HG02678 (cell line): Measurements from ENCODE around the gene FASN.

ENCODE experiments used
- ATAC-seq: cut with Tn5 transposase; IDR thresholded peaks from one replicate; pipeline ENCODE4 v1.9.1; 2021; ENCODE audit warnings: mild to moderate bottlenecking, moderate library complexity; ENCODE audit not compliant: unreplicated experiment

The FASN gene

GRCh38 chr17:82059272-82060000 is 38.6 kb downstream of the FASN start:
- ATAC-seq = no peak

GRCh38 chr17:82058855-82059249 is 39.2 kb downstream of the FASN start:
- no peak for ATAC-seq

DNA sequence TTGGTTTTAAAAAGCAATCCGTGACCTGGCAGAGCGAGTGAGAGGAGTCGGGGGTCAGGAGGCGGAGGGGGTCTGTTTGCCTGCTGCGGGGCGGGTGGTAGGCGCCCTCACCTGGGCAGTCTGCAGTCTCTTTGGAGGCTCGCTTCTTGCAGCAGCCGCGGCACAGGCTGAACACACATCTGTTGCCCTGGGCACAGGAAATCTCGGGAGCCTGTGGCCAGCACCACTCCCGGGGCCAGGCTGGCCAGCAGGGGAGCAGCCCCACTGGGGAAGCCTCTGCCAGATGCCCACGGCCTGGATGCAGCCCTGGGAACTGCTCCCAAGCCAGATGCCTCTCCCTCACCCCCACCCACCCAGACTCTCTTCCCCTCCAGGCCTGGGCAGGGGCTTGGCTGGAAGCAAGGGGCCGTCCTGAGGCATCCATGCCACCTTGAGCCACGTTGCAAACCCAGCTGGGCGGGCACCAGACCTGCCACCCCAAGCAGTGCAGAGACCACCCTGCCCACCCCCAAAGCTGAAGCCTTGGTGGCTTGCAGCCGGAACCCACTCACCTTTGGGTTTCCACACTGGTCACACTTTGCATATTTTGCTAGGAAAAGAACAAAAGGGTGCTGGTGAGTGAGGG is 39.7 kb downstream of the FASN start:
- ATAC-seq = no peak

- no peak for ATAC-seq
These were observed 41.1 kb downstream of the FASN start for GRCh38 chr17:82056729-82057621.

DNA sequence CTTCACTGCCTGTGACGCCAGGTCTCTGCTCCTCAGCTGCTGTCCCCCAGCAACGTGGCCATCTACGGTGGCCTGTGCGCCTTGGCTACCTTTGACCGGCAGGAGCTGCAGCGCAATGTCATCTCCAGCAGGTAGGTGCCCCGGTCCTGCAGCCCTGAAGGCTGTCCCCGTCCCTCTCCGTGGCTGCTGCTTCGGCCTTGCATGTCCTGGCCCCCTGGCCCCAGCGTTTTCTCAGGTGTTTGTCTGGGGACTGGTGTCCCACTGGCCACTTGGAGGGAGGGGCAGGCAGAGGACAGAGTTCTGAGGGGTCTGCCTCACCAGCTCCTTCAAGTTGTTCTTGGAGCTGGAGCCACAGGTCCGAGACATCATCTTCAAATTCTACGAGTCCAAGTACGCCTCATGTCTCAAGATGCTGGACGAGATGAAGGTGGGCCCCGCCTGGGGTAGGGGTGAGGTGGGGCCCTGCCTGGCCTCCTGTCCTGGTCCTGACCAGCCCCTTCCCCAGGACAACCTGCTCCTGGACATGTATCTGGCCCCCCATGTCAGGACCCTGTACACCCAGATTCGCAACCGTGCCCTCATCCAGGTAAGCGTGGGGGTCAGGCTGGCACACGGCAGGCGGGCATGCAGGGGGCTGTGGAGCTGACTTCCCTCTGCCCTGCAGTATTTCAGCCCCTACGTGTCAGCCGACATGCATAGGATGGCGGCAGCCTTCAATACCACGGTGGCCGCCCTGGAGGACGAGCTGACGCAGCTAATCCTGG is 41.9 kb downstream of the FASN start:
- ATAC-seq = no peak

GRCh38 chr17:82055023-82055964 is 42.7 kb downstream of the FASN start:
- ATAC-seq = no peak

DNA sequence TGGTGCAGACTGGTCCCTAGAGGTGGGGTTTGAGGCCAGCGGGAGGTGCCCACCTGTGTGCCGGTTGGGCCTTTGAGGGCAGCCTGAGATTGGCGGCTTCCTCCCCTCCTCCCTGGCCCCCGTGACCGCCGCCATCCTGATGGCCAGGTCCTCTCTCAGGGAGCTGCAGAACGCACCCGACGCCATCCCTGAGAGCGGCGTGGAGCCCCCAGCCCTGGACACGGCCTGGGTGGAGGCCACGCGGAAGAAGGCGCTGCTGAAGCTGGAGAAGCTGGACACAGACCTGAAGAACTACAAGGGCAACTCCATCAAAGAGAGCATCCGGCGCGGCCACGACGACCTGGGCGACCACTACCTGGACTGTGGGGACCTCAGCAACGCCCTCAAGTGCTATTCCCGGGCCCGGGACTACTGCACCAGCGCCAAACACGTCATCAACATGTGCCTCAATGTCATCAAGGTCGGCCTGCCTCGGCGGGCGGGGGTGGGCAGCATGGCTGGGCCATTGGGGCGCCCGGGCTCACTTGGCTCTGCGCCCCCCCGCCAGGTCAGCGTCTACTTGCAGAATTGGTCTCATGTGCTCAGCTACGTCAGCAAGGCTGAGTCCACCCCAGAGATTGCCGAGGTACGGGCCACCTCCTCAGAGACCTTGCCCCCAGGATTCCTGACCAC is 43.5 kb downstream of the FASN start:
- no peak for ATAC-seq

GRCh38 chr17:82053556-82054263 is 44.3 kb downstream of the FASN start:
- ATAC-seq = no peak

DNA sequence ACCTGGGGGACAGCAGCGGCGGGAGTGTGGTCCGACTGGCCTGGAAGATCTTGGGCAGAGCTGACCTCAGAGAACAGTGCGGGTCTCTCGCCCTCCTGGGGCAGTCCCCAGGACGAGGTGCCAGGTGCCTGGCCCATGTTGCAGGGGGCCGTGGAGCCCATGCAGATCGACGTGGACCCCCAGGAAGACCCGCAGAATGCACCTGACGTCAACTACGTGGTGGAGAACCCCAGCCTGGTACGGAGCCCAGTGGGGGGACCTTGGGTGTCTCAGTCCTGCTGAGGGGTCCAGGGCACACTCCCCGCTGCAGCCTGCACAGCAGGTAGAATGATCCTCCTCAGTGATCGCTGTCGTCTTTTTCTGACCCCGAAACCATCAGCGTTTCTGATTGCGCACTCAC is 44.9 kb downstream of the FASN start:
- no peak for ATAC-seq

DNA sequence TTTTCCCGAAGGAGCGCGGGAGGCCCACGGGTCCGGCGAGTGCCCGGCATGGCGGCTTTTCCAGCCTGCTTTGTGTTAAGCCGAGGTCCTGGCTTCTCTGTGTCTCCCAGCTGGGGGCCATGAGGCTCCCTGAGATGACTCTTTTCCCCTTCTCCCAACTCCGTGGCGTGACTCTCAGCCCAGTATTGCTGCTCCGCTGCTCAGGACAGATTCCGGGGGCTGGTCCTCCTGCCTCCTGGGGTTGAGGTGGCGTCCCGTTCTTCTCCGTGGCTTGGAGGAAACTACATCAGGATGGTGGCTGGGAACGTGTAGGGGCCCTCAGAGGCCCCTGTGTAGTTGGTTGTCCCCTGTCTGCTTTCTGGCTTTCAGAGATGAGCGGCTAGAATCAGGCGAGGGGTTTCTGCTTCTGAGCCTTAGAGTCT is 45.4 kb downstream of the FASN start:
- no peak for ATAC-seq

DNA sequence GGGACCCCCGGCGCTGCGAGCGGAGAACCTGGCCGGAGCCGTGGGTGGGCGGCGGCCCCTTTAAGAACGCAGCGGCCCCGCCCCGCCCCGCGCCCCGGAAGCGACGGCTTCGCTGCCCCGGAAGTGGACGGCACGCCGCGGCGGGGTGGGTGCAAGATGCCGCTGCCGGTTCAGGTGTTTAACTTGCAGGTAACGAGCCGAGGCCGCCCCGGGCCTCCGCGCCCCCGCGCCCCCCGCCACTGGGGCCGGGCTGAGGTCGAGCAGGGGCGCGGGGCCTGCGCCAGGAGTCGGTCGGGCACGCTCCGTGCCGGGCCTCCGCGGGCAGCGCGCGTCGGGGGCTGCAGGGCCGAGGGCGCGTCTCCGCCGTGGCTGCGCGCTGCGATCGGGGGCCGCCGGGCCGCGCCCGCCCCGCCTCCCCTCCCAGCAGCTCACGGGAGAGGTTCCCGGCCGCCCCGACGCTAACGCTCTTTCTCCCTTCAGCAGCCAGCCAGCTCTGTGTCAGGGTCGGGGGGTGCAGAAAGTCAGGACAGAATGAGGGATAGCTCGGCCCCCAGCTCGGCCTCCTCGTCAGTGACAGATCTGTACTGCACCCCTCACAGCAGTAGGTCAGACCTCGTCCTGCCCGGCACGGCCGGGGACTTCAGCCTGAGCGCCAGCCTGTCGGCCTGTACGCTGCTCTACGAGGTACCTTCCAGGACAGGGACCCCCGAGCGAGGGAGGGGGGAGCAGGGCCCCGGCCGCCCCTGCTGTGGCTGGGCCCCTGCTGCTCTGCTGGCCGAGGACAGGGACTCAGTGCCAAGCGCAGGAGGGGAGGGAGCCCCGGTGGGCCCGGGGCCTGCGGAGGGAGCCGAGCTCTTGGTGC is 46.0 kb downstream of the FASN start, which contains the start of the genes GPS1 and RFNG:
Gene GPS1, plus strand, starts transcription at position 123 of the 862 bp plus-strand sequence. Its CDS starts 34 bp downstream, at position 157.
Gene RFNG, minus strand, starts transcription at position 36 of the 862 bp plus-strand sequence. CDS start 45 bp downstream, outside the sequence.
- no peak for ATAC-seq

DNA sequence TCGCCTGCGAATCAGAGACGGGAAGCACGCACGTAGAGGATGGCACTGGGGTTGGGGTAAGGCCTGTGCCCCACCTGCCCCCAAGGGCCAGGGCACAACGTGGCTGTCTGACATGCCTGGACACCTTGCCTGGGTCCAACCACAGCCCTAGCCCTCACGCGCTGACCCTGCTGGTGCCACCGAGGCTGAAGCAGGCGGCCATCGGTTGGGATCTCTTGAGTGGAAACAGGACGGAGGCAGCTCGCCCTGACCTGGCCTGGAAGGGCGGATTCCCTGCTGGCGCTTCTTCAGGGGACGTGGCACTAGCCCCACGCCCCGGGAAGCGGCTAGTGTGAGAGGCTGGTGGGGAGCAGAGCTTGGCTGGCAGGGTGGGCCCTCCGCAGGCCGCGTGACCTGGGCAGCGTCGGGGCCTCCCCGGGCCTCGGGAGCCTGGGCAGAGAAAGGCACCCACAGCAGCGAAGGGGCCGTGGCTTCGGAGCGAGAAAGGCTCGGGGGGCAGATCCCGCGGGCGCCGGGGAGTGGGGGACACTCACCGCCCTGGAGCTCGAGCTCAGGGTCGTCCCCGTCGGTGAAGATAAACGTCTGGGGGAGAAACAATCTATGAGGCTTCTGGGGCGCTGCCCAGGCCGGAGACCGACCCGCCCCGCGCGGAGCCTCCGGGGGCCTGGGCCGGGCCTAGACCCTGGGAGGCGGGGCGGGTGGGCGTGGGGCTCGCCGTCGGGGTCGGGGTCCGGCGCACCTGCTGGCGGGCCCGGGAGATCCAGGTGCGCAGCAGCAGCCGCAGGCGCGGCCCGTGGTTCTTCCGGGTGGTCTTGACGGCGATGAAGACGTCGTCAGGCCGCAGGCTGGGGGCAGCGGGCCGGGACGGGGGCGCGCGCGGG is 47.0 kb downstream of the FASN start:
- ATAC-seq = no peak

DNA sequence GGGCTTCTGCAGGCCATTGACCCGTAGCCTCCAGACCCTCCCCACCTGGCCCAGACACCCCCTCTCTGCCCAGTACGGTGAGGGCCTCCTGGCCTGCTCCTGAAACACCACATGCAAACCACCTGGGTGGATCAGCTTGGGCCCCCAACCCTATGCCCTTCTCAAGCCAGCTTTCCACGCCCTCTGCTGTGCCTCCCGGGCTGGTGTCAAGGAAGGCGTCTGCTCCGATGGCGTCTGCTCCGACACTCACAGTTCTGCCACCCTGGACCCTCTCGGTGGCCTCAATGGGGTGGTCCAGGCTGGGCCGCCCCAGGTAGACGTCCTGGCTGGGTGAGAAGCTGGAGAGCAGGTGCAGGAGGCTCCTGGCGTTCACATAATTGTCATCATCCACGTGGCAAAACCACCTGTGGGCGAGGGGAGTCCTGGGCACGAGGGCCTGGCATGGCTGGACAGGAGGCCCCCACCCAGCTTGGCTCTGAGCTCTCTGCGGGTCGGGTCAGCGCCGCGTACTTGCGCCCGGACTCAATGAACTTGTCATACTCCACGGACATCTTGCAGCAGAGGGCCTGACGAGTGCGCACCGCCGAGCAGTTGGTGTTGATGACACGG is 47.8 kb downstream of the FASN start:
- ATAC-seq = no peak

DNA sequence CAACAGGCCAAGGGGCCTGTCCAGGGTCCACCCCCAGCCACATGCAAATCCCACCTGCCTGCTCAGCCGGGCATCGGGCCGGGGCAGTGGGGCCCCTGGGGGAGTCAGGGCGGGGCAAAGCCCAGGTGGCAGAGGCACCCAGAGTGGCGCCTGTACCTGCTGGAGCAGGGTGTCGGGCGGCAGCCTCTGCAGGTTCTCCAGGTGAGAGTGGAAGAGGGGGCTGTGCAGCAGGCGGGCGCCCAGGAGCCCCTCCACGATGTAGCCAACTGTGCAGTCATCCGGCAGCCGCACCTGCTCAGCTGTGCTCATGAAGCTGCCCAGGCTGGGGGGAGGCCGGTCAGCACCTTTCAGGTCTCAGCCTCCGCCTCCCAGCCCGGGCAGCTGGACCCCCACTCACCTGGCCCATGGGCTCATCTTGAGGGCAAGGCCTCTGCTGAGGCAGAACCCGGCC is 48.5 kb downstream of the FASN start:
- no peak for ATAC-seq

- no peak for ATAC-seq
These were observed 48.9 kb downstream of the FASN start for GRCh38 chr17:82049106-82049505.

- ATAC-seq = no peak
These were observed 49.5 kb downstream of the FASN start for GRCh38 chr17:82048571-82048971.
